GOT3 (cell line): ENCODE measurements around the gene UFD1.
A peak's percentile ranks its signal among the peaks of the same experiment; 100 is the strongest.

ENCODE experiments used
- DNase-seq: peaks from one replicate; lab custom pipeline; 2025; ENCODE audit warnings: mixed read lengths; lab: John Stamatoyannopoulos, UW

UFD1 gene

DNA sequence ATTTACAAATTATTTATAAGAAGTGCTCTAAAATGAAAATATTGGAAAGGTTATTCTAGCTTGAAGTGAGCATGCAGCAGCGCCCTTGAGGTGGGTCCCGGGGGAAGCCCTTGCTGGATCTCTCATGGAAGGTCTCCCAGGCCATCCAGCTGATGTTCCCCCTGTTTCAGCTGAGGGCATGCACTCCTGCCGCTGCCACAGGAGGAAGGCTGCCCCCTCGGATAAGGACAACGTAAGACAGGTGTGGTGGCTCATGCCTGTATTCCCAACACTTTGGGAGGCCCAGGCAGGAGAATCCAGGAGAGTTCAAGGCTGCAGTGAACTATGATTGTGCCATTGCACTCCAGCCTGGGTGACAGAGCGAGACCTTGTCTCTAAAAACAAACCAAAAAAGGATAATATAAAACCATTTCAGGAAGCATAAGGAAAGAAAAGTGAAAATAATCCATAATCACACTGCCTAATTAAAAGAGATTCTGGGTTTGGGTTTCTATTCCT is 15.7 kb upstream of the UFD1 start:
- no peak for DNase-seq

DNA sequence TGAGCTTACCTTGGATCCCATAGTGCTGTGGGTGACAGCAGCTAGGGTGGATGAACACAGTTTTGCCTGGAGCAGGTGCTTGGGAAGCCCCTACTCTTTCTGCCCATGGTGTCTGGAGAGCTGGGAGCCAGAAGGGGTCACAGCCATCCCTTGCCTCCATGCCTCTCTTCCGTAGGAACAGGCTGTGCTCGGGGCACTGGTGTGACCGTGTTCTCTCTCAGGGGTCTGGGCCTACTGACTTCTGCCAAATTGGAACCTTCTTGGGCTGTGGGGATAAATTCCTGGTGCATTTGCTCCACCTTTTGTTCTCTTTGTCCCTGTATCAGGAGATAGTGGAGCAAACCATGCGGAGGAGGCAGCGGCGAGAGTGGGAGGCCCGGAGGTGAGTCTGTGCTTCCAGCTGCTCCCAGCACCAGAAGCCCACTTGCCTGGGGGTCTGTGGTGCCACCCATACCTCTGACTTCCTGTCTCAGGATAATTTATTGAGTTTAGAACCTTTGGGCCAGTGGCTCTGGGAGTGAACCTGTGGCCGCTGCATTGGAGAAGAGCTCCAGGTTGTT is 15.1 kb upstream of the UFD1 start:
- no peak for DNase-seq

- no peak for DNase-seq
These were observed 13.6 kb upstream of the UFD1 start for GRCh38 chr22:19492504-19493174.

DNA sequence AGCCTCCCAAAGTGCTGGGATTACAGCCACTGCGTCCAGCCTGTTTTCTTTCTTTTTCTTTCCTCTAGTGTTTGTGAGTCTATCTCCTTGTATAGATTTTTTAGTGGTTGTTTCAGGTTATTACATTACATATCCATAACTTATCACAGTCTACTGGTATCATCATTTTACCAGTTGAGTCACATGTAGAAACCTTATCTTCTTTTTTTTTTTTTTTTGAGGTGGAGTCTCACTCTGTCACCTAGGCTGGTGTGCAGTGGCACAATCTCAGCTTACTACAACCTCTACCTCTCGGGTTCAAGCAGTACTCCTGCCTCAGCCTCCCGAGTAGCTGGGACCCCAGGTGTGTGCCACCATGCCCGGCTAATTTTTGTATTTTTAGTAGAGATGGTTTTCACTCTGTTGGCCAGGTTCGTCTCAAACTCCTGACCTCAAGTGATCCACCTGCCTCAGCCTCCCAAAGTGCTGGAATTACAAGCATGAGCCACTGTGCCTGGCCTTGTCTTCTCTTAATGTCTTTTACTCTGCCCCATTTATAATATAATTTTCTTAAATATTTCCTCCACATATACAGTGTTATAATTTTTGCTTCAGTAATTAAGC is 11.7 kb upstream of the UFD1 start:
- no peak for DNase-seq

DNA sequence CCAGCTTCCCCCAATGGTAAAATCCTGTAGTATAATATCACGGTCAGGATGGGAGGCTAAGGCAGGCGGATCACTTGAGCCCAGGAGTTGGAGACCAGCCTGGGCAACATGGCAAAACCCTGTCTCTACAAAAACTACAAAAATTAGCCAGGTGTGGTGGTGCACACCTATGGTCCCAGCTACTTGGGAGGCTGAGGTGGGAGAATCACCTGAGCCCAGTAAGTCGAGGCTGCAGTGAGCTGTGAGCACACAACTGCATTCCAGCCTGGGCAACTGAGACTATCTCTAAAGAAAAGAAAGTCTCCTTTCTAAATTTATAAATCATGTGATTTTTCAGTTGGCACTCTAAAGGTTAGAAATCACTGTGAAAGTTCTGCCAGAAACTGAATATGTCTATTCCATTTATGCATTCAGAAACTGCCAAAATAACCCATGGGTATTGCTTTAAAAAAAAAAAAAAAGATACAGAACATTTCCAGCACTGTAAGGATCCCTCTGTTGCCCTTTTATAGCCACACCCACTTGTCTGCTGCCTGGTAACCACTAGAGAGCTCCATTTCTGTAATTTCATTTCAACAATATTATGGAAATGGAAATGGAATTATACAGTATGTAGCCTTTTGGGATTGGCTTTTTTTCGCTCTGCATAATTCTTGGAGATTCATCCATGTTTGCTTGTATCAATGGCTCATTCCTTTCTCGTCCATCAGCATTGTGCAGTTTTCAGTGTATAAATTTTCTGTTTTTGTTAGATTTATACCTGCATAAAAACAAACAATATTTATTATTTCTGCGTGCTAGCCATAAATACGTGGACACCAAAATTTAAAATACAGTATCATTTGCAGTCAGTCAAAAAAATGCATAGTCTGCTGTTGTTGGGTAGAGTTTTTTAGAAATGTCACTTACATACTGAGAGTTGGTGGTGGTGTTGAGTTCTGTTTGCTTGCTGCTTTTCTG is 10.2 kb upstream of the UFD1 start:
- no peak for DNase-seq

DNA sequence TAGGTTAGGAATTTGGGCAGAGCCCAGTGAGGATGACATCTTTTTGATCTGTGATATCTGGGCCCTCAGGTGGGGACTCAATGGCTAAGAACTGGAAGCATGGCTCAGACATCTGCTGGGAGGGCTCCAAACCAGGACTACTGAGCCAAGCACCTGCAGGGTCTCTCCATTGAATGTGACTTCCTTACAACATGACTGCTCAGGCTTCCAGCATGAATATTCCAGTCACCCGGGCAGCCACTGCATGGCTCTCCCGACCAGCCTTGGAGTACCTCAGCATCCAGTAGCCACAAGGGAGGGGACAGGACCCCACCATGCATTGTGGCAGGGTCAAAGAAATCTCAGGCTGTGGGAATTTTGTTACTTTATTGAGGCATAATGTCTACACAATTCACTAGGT is 9.3 kb upstream of the UFD1 start:
- DNase-seq = no peak

DNA sequence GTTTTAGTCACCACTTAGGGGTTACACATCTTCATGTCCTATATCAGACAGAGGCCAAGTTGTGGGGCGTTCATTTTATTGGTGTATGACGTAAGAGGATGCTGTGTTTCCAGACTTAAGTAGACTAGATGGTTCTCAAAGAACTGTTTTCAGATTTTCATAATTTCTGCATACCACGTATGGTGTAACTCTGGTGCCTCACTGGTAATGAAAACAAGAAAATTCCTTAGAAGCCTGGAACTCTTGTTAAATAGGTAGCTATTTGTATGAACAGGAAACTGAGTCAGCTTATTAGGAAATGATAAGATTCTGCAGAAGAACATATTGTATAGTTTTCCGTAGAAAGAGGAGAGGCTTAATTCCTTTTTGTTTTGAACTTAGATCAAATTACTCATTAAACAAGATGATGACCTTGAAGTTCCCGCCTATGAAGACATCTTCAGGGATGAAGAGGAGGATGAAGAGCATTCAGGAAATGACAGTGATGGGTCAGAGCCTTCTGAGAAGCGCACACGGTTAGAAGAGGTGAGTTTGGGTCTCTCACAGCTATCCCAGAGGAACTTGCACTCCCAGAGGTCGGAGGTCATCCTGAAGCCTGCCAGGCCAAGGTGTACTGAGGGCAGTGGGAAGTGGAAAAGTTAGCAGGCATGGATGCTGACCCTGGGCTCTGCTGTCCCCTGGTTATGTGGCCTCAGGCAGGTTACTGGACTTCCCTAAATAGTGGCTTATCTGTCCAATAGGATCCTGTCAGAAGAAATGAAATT is 4.7 kb upstream of the UFD1 start:
- no peak for DNase-seq

DNA sequence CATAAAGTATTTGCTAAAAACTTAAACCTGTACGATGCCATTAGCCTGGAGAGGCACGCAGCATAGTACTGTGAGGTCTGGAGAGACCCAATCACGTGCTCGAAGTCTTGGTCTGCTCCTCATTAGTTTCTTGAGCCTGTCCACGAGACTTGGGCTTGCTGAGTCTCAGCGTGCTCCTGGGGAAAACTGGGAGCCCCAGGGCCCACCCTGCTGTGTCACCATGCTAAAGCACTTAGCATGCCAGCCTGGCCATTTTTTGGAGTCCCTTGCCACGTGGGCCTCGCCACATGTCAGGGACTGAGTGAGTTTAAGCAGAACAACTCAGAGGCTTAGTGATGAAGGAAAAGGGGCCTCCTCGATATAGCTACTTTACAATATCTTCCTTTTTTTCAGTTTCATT is 3.3 kb upstream of the UFD1 start:
- no peak for DNase-seq

GRCh38 chr22:19480789-19481188 is 1.8 kb upstream of the UFD1 start:
- no peak for DNase-seq

- DNase-seq = no peak
These were observed 1.2 kb upstream of the UFD1 start for GRCh38 chr22:19480173-19480568.

DNA sequence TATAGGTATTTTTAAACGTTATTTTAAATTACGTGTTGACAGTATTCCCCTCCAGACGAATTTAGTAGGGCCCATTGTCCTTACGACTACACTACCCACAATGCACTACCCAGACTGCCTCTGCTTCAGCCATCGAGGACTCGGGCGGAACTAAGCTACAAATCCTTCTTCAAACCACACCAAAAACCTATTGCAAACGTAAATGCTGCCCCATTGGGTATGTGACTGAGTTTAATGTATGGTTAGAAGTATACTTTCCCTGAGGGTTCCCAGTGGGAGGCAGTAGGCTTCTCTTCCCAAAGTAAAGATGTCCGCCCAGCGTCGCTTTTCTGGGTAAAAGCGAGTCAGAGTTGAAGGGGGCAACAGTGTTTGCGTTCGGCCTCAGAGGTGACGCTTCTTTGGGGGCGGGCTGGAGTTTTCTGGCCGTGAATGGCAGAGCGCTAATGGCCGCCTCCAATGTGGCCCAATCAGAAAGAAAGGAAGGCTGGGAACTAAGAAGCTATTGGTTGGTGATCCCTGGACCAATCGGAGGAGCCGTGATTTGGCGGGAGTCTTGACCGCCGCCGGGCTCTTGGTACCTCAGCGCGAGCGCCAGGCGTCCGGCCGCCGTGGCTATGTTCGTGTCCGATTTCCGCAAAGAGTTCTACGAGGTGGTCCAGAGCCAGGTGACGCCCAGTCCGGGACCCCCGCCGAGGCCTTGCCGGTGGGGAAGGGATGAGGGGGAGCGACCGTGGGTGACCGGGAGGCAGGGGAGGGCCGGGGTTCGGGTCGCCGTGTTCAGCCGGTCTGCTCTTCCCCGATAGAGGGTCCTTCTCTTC is 571 bp upstream of the UFD1 start, which contains the start of gene CDC45:
Gene CDC45 (plus strand): TSS at position 566 of the 818 bp plus-strand sequence. CDS start 49 bp downstream, at position 615.
- peak; percentile 86 for DNase-seq

DNA sequence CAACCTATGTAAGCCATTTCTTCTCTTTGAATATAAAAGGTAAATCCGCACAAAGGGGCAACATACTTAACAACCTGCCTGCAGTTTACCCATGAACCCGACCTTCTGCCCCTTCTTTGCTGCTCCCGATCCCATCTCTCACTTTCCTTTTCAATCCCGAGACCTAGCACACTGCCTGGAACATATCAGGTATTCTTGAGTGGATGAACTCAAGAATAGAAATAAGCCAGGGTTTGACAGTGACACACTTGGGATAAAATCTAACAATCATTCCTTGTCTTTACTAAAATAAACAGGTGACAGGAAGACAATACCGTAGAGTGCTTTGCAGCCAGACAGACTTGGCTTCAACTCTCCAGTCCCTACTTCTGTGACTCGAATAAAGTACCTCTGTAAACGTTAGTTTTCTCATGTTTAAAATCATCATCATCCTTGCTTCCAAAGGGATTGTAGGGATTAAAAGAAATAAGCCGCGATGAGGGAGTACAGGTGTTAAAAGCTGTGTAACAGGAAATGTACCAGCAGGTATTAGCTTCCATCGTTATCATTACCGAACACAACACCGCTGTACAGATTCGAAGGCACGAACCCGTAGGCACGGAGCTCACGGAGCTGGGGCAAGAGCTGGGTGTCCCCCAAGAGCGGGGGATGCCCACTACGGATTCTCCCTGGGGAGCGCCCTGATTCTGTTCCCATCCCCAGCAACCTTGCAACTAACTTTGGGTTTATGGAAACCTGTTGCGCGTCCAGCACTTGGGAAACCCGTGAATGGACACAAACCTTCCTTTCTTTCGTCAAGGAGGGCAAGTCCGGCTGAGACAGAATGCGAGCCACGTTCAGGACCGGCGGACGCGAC is 720 bp downstream of the UFD1 start:
- no peak for DNase-seq

- DNase-seq = no peak
These were observed 1.5 kb downstream of the UFD1 start for GRCh38 chr22:19477321-19478044.

- no peak for DNase-seq
These were observed 3.0 kb downstream of the UFD1 start for GRCh38 chr22:19476023-19476422.

GRCh38 chr22:19473578-19473977 is 5.4 kb downstream of the UFD1 start:
- no peak for DNase-seq

DNA sequence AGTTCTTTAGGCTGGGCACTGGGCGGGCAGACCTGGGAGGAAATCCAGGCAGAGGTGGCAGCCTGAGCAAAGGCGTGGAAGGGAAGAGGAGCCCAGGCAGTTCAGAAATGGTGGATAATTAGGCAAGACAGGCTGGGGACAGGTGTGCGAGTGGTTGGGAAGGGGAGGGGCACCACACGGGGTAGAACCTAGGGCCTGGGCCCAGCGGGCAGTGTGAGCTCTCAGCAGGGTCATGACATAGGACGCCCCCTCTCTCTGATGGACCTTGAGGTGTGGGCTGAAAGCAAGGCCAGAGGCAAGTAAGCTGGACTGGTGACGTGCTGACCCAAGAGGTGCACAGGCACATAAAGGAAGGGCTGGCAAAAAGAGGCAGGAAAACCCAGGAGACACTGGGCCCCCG is 6.8 kb downstream of the UFD1 start:
- DNase-seq = no peak

- no peak for DNase-seq
These were observed 7.4 kb downstream of the UFD1 start for GRCh38 chr22:19471572-19471971.

DNA sequence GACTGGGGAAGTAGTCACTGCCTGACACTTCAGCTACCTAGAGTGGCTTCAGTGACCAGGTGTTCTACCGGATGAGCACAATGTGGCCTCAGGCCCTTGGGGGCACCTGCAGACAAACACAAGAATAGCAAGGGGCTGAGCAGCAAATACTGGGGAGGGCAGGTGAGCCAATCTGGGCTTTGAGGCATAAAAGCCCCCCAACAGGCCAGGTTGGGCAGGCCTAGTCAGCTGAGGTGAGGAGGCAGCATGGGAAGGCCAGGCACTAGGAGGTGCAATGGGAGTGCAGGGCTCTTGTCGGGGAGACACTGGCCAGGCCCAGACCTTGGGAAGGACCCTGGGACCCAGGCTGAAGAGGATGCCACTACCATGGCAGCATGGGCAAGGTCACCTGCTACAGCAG is 9.0 kb downstream of the UFD1 start:
- DNase-seq = no peak

DNA sequence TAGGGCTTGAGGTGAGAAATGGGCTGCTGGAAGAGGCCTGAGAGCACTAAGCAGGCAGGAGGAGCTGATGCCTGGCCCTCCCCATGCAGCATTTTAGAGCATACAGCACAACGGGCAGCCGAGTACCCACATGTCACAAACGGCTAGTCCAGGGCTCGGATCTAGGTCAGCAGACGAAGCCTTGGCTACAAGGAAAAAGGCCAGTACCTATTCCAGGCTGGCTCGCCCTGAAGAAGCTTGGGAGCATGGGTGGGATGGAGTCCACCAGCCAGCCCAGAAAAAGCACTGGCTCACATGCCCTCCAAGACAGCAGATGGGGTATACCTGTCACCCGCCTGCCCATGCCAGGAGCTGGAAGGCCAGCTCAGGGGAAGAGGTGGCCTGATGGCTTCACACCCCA is 9.6 kb downstream of the UFD1 start:
- no peak for DNase-seq
